Head of caudate nucleus (tissue), 42 donors: ENCODE results near the gene DMBX1.
A peak's percentile ranks its signal among the peaks of the same experiment; 100 is the strongest.

Experiments used
- DNase-seq, 42 donors: peaks; one replicate each; pipeline versions ENCODE4 v3.0.0 to v3.0.0-alpha.2; 2020 to 2021; ENCODE audit warnings: mixed read lengths in 7 of 42
- intact Hi-C: fragments of 100-400 bp; cut with DNase I; formaldehyde crosslinking; loops from one replicate; pipeline ENCODE4 v1.15.0; 2022

Gene DMBX1

GRCh38 chr1:46457178-46457577 lies 32.5 kb upstream of the DMBX1 start:
- no peak for DNase-seq
- intact Hi-C loops, result no loop called here

GRCh38 chr1:46458190-46458589 lies 31.4 kb upstream of the DMBX1 start:
- no peak for DNase-seq
- intact Hi-C loops, result no loop called here

GRCh38 chr1:46458846-46459245 lies 30.8 kb upstream of the DMBX1 start:
- intact Hi-C loops, result no loop called here
- no peak for DNase-seq

GRCh38 chr1:46459315-46459714 lies 30.3 kb upstream of the DMBX1 start:
- intact Hi-C loops, result no loop called here
- no peak for DNase-seq

- DNase-seq, result no peak
Observed at GRCh38 chr1:46461017-46461808, 28.4 kb upstream of the DMBX1 start.

GRCh38 chr1:46461809-46462448 lies 27.7 kb upstream of the DMBX1 start:
- no peak for DNase-seq
- intact Hi-C loops, result no loop called here

More at GRCh38 chr1:46461017-46461808, 28.4 kb upstream of the DMBX1 start:
- intact Hi-C loops, result no loop called here

GRCh38 chr1:46464013-46464548 lies 25.6 kb upstream of the DMBX1 start:
- intact Hi-C loops, result no loop called here
- no peak for DNase-seq

- intact Hi-C loops, result no loop called here
- no peak for DNase-seq
Observed at GRCh38 chr1:46464915-46465314, 24.7 kb upstream of the DMBX1 start.

GRCh38 chr1:46465981-46466476 lies 23.6 kb upstream of the DMBX1 start:
- DNase-seq, result no peak
- intact Hi-C loops, result no loop called here

- DNase-seq, result peak in 39 of 42 donors; percentile 9 to 66 (median 41)
- intact Hi-C loops, result no loop called here
Observed at GRCh38 chr1:46466477-46467182, 23.0 kb upstream of the DMBX1 start.

- intact Hi-C loops, result no loop called here
- no peak for DNase-seq
Observed at GRCh38 chr1:46467183-46467504, 22.5 kb upstream of the DMBX1 start.

- no peak for DNase-seq
- intact Hi-C loops, result no loop called here
Observed at GRCh38 chr1:46469881-46470280, 19.8 kb upstream of the DMBX1 start.

GRCh38 chr1:46471848-46472492 lies 17.7 kb upstream of the DMBX1 start:
- intact Hi-C loops, result no loop called here
- no peak for DNase-seq

- no peak for DNase-seq
- intact Hi-C loops, result no loop called here
Observed at GRCh38 chr1:46472498-46473181, 17.0 kb upstream of the DMBX1 start.

- DNase-seq, result no peak
- intact Hi-C loops, result no loop called here
Observed at GRCh38 chr1:46473991-46474390, 15.6 kb upstream of the DMBX1 start.

GRCh38 chr1:46474570-46474969 lies 15.1 kb upstream of the DMBX1 start:
- intact Hi-C loops, result no loop called here

GRCh38 chr1:46476673-46477072 lies 13.0 kb upstream of the DMBX1 start:
- DNase-seq, result no peak
- intact Hi-C loops, result loop anchor here (5.0 kb wide), 1 partner anchor 51 kb away; no protein-coding TSS in a partner anchor

More at GRCh38 chr1:46474570-46474969, 15.1 kb upstream of the DMBX1 start:
- no peak for DNase-seq

- peak; percentile 40 to 91 (median 81) for DNase-seq
- intact Hi-C loops, result loop anchor here (5.0 kb wide), 1 partner anchor 50 kb away; no protein-coding TSS in a partner anchor
Observed at GRCh38 chr1:46477153-46477929, 12.3 kb upstream of the DMBX1 start.
